Measurements from ENCODE around the gene CA10. TPM values are rescaled to one million over a fixed set of nuclear protein-coding genes. Genes with fewer than 3 reads are reported as not detected.

The CA10 gene
- total RNA-seq, 2 donors from 2014 or later, result not detected

- no peaks in the 10 kb centered on the region for H3K9me3 ChIP-seq
- no peak overlapping the region for H3K27ac ChIP-seq
- no peak for TF ChIP-seq CTCF (IDR thresholded peaks at IDR 0.05)
- H3K4me3 ChIP-seq, result no peak overlapping the region
- no peaks in the 10 kb centered on the region for H3K4me1 ChIP-seq (ENCODE audit: control insufficient read depth in 1 of 2, low read depth in 2 of 2)
- ATAC-seq (ENCODE audit: insufficient number of reproducible peaks, low FRiP score, low read depth), result no peak
- no peak for DNase-seq (ENCODE audit: low spot score)
- no peaks in the 10 kb centered on the region for H3K27me3 ChIP-seq (replicated peaks; ENCODE audit: insufficient read depth)
- H3K36me3 ChIP-seq, result no peaks in the 10 kb centered on the region
Measured at GRCh38 chr17:51803161-51803560, 355.4 kb downstream of the CA10 start.

- no peak overlapping the region for H3K4me3 ChIP-seq
- ATAC-seq (ENCODE audit: insufficient number of reproducible peaks, low FRiP score, low read depth), result no peak
- no peak for DNase-seq (ENCODE audit: low spot score)
- H3K4me1 ChIP-seq (ENCODE audit: control insufficient read depth in 1 of 2, low read depth in 2 of 2), result no peaks in the 10 kb centered on the region
- no peaks in the 10 kb centered on the region for H3K27me3 ChIP-seq (replicated peaks; ENCODE audit: insufficient read depth)
- H3K9me3 ChIP-seq, result no peaks in the 10 kb centered on the region
- TF ChIP-seq CTCF (IDR thresholded peaks at IDR 0.05), result no peak
- H3K36me3 ChIP-seq, result no peaks in the 10 kb centered on the region
- no peak overlapping the region for H3K27ac ChIP-seq
Measured at GRCh38 chr17:51802544-51802943, 356.0 kb downstream of the CA10 start.

GRCh38 chr17:51801626-51802025 lies 356.9 kb downstream of the CA10 start:
- Histone ChIP-seq H3K27ac (no peak overlapping the region), H3K36me3 (no peaks in the 10 kb centered on the region), H3K9me3 (no peaks in the 10 kb centered on the region), H3K4me3 (no peak overlapping the region), H3K27me3 (replicated peaks; ENCODE audit: insufficient read depth) (no peaks in the 10 kb centered on the region), H3K4me1 (ENCODE audit: control insufficient read depth in 1 of 2, low read depth in 2 of 2) (no peaks in the 10 kb centered on the region)
- TF ChIP-seq CTCF (IDR thresholded peaks at IDR 0.05), result no peak
- DNase-seq (ENCODE audit: low spot score), result no peak
- no peak for ATAC-seq (ENCODE audit: insufficient number of reproducible peaks, low FRiP score, low read depth)

- H3K4me3 ChIP-seq, result no peak overlapping the region
- no peak for ATAC-seq (ENCODE audit: insufficient number of reproducible peaks, low FRiP score, low read depth)
- no peaks in the 10 kb centered on the region for H3K4me1 ChIP-seq (ENCODE audit: control insufficient read depth in 1 of 2, low read depth in 2 of 2)
- no peak for DNase-seq (ENCODE audit: low spot score)
- no peak for TF ChIP-seq CTCF (IDR thresholded peaks at IDR 0.05)
- H3K9me3 ChIP-seq, result no peaks in the 10 kb centered on the region
- H3K36me3 ChIP-seq, result no peaks in the 10 kb centered on the region
- H3K27me3 ChIP-seq (replicated peaks; ENCODE audit: insufficient read depth), result no peaks in the 10 kb centered on the region
- no peak overlapping the region for H3K27ac ChIP-seq
Measured at GRCh38 chr17:51799981-51800380, 358.5 kb downstream of the CA10 start.

- H3K9me3 ChIP-seq, result no peaks in the 10 kb centered on the region
- H3K4me3 ChIP-seq, result no peak overlapping the region
- H3K36me3 ChIP-seq, result no peaks in the 10 kb centered on the region
- no peak for TF ChIP-seq CTCF (IDR thresholded peaks at IDR 0.05)
- no peak overlapping the region for H3K27ac ChIP-seq
- H3K27me3 ChIP-seq (replicated peaks; ENCODE audit: insufficient read depth), result no peaks in the 10 kb centered on the region
- DNase-seq (ENCODE audit: low spot score) (no peak), ATAC-seq (ENCODE audit: insufficient number of reproducible peaks, low FRiP score, low read depth) (no peak)
- no peaks in the 10 kb centered on the region for H3K4me1 ChIP-seq (ENCODE audit: control insufficient read depth in 1 of 2, low read depth in 2 of 2)
Measured at GRCh38 chr17:51799240-51799639, 359.3 kb downstream of the CA10 start.
